ENCODE data around the gene CAPG.

- TF ChIP-seq KDM4B (IDR thresholded peaks at IDR 0.05; ENCODE audit: borderline replicate concordance in 2 of 2, low read depth in 1 of 2) (no peak), ZBTB49 (CRISPR knock-in tag; IDR thresholded peaks at IDR 0.05; ENCODE audit: borderline replicate concordance) (no peak), EP300 (IDR thresholded peaks at IDR 0.05; ENCODE audit: low read length) (no peak), ZC3H8 (IDR thresholded peaks at IDR 0.05) (no peak), CTCF (IDR thresholded peaks at IDR 0.05 in 2 of 3, conservative IDR thresholded peaks at IDR 0.05 in 1 of 3; ENCODE audit: insufficient read depth in 2 of 3, low read depth in 1 of 3, low read length in 3 of 3) (no peak), EGR1 (conservative IDR thresholded peaks at IDR 0.05) (no peak), TRIM28 (IDR thresholded peaks at IDR 0.05) (no peak), POLR2AphosphoS5 (IDR thresholded peaks at IDR 0.05; ENCODE audit: control insufficient read depth, insufficient read depth, low read depth, low read length) (no peak), RNF219 (CRISPR knock-in tag; IDR thresholded peaks at IDR 0.05) (no peak), POLR2A (conservative IDR thresholded peaks at IDR 0.05) (no peak)
Measured at GRCh38 chr2:85422072-85422457, 11.9 kb upstream of the CAPG start.
